ENCODE measurements around the gene TUFM. TPM values are rescaled to one million over a fixed set of nuclear protein-coding genes. Genes with fewer than 3 reads are reported as not detected.

Gene TUFM
- total and polyA plus RNA-seq, 2 of the 8 experiments (the other 6 are each of a cell fraction or from before 2014, with no cell fraction given): 216 to 249 TPM

GRCh38 chr16:28823291-28823872 is 22.8 kb downstream of the TUFM start (continued):
- TF ChIP-seq MAX (IDR thresholded peaks at IDR 0.05): no peak

Data from H1 (cell line).